SH-SY5Y (cell line): ENCODE measurements around the gene PIP5K1C.

Experiments used
- GATA2 ChIP-seq: IDR thresholded peaks from 2 replicates; pipeline ENCODE4 v1.6.1; 2011; ENCODE audit warnings: mild to moderate bottlenecking, low read depth, low read length
- GATA3 ChIP-seq: IDR thresholded peaks from 2 replicates; pipeline ENCODE4 v1.6.1; 2011; ENCODE audit warnings: low read depth, mild to moderate bottlenecking, low read length, moderate library complexity

DNA sequence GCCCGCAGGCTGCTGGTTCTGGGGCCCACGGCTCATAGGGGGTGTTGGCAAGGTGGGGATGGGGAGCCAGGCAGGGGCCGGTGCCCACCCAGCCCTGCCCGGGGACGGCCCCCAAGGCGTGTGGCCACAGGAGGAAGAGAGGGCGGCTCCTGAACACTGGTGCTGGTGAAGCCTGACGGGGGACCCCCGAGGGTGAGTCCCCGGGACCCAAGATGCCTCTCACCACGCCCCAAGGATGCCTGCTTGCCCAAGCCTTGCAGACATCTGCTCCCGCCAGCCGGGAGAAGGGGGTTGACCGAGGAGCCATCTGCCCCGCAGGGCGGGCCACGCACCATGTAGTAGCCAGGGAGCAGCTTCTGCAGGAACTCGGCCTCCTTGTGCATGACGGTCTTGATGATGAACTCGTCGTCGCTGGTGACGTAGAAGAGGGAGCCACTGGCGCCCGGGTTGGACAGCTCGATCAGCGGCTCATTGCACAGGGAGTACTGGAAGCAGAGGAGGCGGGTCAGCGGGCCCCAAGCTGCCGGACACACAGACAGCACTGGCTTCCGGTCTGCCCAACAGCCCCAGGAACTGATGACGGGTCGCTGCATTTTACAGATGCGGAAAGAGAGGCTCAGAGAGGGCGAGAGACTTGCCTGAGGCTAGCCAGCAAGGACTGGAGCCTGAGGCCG, 44.1 kb downstream of the PIP5K1C start:
- TF ChIP-seq GATA2 (no peak), GATA3 (no peak)
